Activated naive CD4-positive, alpha-beta T cell treated with anti-CD3 and anti-CD28 coated beads, Interleukin-2, amount 50 U/mL, for 16 hours (primary cell): Measurements from ENCODE around the gene PPP4R4.
A peak's percentile ranks its signal among the peaks of the same experiment; 100 is the strongest.

Experiments used
- DNase-seq: peaks from one replicate; pipeline ENCODE4 v3.0.0-alpha.2; 2020

Gene PPP4R4

GRCh38 chr14:94173885-94174603 is at the start of gene PPP4R4:
Gene PPP4R4 (plus strand): TSS chr14:94174322. CDS start chr14:94174466, 144 bp downstream.
- DNase-seq, result peak; percentile 87

GRCh38 chr14:94124582-94125377 is 49.3 kb upstream of the PPP4R4 start:
- no peak for DNase-seq

GRCh38 chr14:94125659-94126418 is 48.3 kb upstream of the PPP4R4 start:
- DNase-seq, result no peak

- DNase-seq, result no peak
These were observed 47.8 kb upstream of the PPP4R4 start for GRCh38 chr14:94126419-94126677.

- DNase-seq, result no peak
These were observed 47.3 kb upstream of the PPP4R4 start for GRCh38 chr14:94126800-94127199.

- DNase-seq, result no peak
These were observed 46.8 kb upstream of the PPP4R4 start for GRCh38 chr14:94127330-94127729.

- no peak for DNase-seq
These were observed 45.8 kb upstream of the PPP4R4 start for GRCh38 chr14:94128216-94128839.

- DNase-seq, result peak; percentile 50
These were observed 44.9 kb upstream of the PPP4R4 start, which contains the start of gene IFI27L2 for GRCh38 chr14:94129111-94129757. Gene IFI27L2 (minus strand): TSS chr14:94129604. CDS start chr14:94129564, 40 bp downstream.

GRCh38 chr14:94129758-94130414 is 44.2 kb upstream of the PPP4R4 start:
- no peak for DNase-seq

GRCh38 chr14:94132285-94132887 is 41.7 kb upstream of the PPP4R4 start:
- peak; percentile 57 for DNase-seq

GRCh38 chr14:94135476-94135875 is 38.6 kb upstream of the PPP4R4 start:
- no peak for DNase-seq

GRCh38 chr14:94136575-94137331 is 37.4 kb upstream of the PPP4R4 start:
- DNase-seq, result peak; percentile 84

GRCh38 chr14:94138251-94138650 is 35.9 kb upstream of the PPP4R4 start:
- DNase-seq, result no peak

GRCh38 chr14:94139006-94139405 is 35.1 kb upstream of the PPP4R4 start:
- no peak for DNase-seq

GRCh38 chr14:94139421-94139820 is 34.7 kb upstream of the PPP4R4 start:
- DNase-seq, result no peak

- DNase-seq, result no peak
These were observed 31.9 kb upstream of the PPP4R4 start for GRCh38 chr14:94142247-94142646.

- no peak for DNase-seq
These were observed 31.3 kb upstream of the PPP4R4 start for GRCh38 chr14:94142836-94143235.

GRCh38 chr14:94143239-94143638 is 30.9 kb upstream of the PPP4R4 start:
- DNase-seq, result no peak

GRCh38 chr14:94143711-94144110 is 30.4 kb upstream of the PPP4R4 start:
- DNase-seq, result no peak

- DNase-seq, result no peak
These were observed 29.4 kb upstream of the PPP4R4 start for GRCh38 chr14:94144765-94145164.
